B cell (primary cell): ENCODE data around the gene TMC2. TPM values are rescaled to one million over a fixed set of nuclear protein-coding genes. Genes with fewer than 3 reads are reported as not detected.

Source experiments
- ATAC-seq: fragments of 200-7000 bp; cut with Tn5 transposase; one replicate; pipeline ENCODE4 v1.10.0; 2021; ENCODE audit warnings: low read depth, mild to moderate bottlenecking, moderate number of reproducible peaks, moderate library complexity
- CTCF ChIA-PET: fragments of 350-600 bp; sonication (Branson Sonifier 250); formaldehyde crosslinking; loops from one replicate; lab custom pipeline; 2021; ENCODE audit warnings: antibody characterized with exemption, inconsistent platforms; lab: Charles Lee
- POLR2A ChIA-PET: fragments of 350-600 bp; sonication (Branson Sonifier 250); formaldehyde crosslinking; loops from one replicate; lab custom pipeline; 2021; ENCODE audit warnings: antibody characterized with exemption; lab: Charles Lee
- DNase-seq: peaks from one replicate; pipeline ENCODE4 v3.0.0; 2013
- H2AFZ ChIP-seq: 2 replicates; pipeline ENCODE4 v1.6.1; 2012; ENCODE audit warnings: mild to moderate bottlenecking, low read depth, low read length; ENCODE audit not compliant: insufficient read depth, poor library complexity, severe bottlenecking
- H3K27ac ChIP-seq, 2 donors: 1 replicate in 1 of 2; 2 replicates in 1 of 2; pipeline ENCODE4 v1.5.1; 2012 to 2013; ENCODE audit warnings: low read length in 2 of 2, mild to moderate bottlenecking in 2 of 2, moderate library complexity in 1 of 2
- H3K27me3 ChIP-seq, 4 experiments: fragments of 200-600 bp in 1 of 4; sonication (generic) in 1 of 4; replicated peaks in 1 of 4; 1 replicate in 2 of 4; 2 replicates in 2 of 4; pipeline versions ENCODE4 v1.6.1 to v1.7.0; 2013 to 2016; ENCODE audit warnings: low read length in 3 of 4, mild to moderate bottlenecking in 2 of 4, mixed read lengths in 1 of 4, moderate library complexity in 1 of 4; ENCODE audit not compliant: insufficient read depth in 4 of 4, control insufficient read depth in 3 of 4; ENCODE audit errors: control extremely low read depth in 1 of 4
- H3K36me3 ChIP-seq, 2 experiments: replicated peaks in 1 of 2; 1 replicate in 1 of 2; 2 replicates in 1 of 2; pipeline versions ENCODE4 v1.6.1 to v1.7.1; 2013; ENCODE audit warnings: low read length in 1 of 2; ENCODE audit not compliant: insufficient read depth in 2 of 2, control insufficient read depth in 1 of 2; ENCODE audit errors: control extremely low read depth in 1 of 2, extremely low read depth in 1 of 2
- H3K4me1 ChIP-seq, 2 donors: fragments of 200-600 bp in 1 of 2; sonication (generic) in 1 of 2; 1 replicate in 1 of 2; 2 replicates in 1 of 2; pipeline versions ENCODE4 v1.5.1 to v1.6.1; 2013 to 2017; ENCODE audit warnings: low read length in 2 of 2; ENCODE audit not compliant: control insufficient read depth in 2 of 2, insufficient read depth in 2 of 2
- H3K4me2 ChIP-seq: replicated peaks from 2 replicates; pipeline ENCODE3; 2012; ENCODE audit warnings: mild to moderate bottlenecking, low read depth, low read length; ENCODE audit not compliant: poor library complexity, severe bottlenecking
- H3K4me3 ChIP-seq, 5 experiments: fragments of 200-600 bp in 1 of 5; sonication (generic) in 1 of 5; 1 replicate in 3 of 5; 2 replicates in 2 of 5; pipeline versions ENCODE4 v1.5.1 to v1.7.0; 2011 to 2016; ENCODE audit warnings: low read length in 4 of 5, mild to moderate bottlenecking in 4 of 5, low read depth in 2 of 5, control low read depth in 1 of 5, moderate library complexity in 1 of 5; ENCODE audit not compliant: insufficient read depth in 1 of 5; ENCODE audit errors: control extremely low read depth in 1 of 5, extremely low read depth in 1 of 5
- H3K79me2 ChIP-seq: fragments of 200-600 bp; sonication (generic); one replicate; pipeline ENCODE4 v1.6.0; 2016; ENCODE audit warnings: low read length; ENCODE audit not compliant: control insufficient read depth, insufficient read depth
- H3K9ac ChIP-seq: fragments of 200-600 bp; sonication (generic); 2 replicates; pipeline ENCODE4 v1.6.1; 2017; ENCODE audit warnings: mild to moderate bottlenecking, low read length, moderate library complexity
- H3K9me3 ChIP-seq, 3 donors: one replicate each; pipeline versions ENCODE4 v1.6.1 to v1.7.1; 2013; ENCODE audit warnings: low read length in 2 of 3; ENCODE audit not compliant: control insufficient read depth in 2 of 3, insufficient read depth in 1 of 3; ENCODE audit errors: control extremely low read depth in 1 of 3
- H4K20me1 ChIP-seq: 2 replicates; pipeline ENCODE4 v1.6.0; 2012; ENCODE audit warnings: mild to moderate bottlenecking, low read length; ENCODE audit not compliant: insufficient read depth, control insufficient read depth, poor library complexity, severe bottlenecking
- H3K27ac Mint-ChIP-seq: one replicate; pipeline ENCODE4 v1.8.0; 2021; ENCODE audit warnings: mixed read lengths
- H3K27me3 Mint-ChIP-seq: one replicate; pipeline ENCODE4 v1.8.0; 2021; ENCODE audit warnings: mixed read lengths
- H3K4me1 Mint-ChIP-seq: one replicate; pipeline ENCODE4 v1.8.0; 2021; ENCODE audit warnings: mixed read lengths
- H3K4me3 Mint-ChIP-seq: one replicate; pipeline ENCODE4 v1.8.0; 2021; ENCODE audit warnings: mixed read lengths
- H3K9me3 Mint-ChIP-seq: one replicate; pipeline ENCODE4 v1.8.0; 2022; ENCODE audit warnings: mixed read lengths; ENCODE audit not compliant: insufficient read depth
- CTCF ChIP-seq: fragments of 200-600 bp; IDR thresholded peaks from one replicate; pipeline ENCODE4 v1.8.0; 2022; ENCODE audit warnings: antibody characterized with exemption, mild to moderate bottlenecking
- EZH2 ChIP-seq: IDR thresholded peaks from 2 replicates; pipeline ENCODE4 v1.6.1; 2012; ENCODE audit warnings: borderline replicate concordance, low read depth, mild to moderate bottlenecking, moderate library complexity, low read length; ENCODE audit not compliant: insufficient read depth, poor library complexity, severe bottlenecking
- WGBS: methylation state at CpG from one replicate; pipeline ENCODE4 v1.1.5; 2013; ENCODE audit warnings: missing lambda C conversion rate; ENCODE audit not compliant: insufficient coverage; 5-methylcytosine and 5-hydroxymethylcytosine counted together
- intact Hi-C: fragments of 100-400 bp; cut with micrococcal nuclease; formaldehyde crosslinking; loops from one replicate; pipeline ENCODE4 v1.10.0; 2022
- polyA plus RNA-seq: library from polyadenylated mRNA; depleted of rRNA; stranded (reverse); fragments of >200 nt; gene quantifications from 2 replicates; pipeline ENCODE4 v1.2.3, GENCODE V29; 2012
- total RNA-seq, 2 donors: library from RNA; stranded (reverse); fragments of 120-200 nt in 1 of 2; gene quantifications; 1 replicate in 1 of 2; 2 replicates in 1 of 2; pipeline versions ENCODE4 v1.2.3 to v1.2.4, GENCODE V29; 2013 to 2022

Gene TMC2
- total and polyA plus RNA-seq, 2 donors (not counting 1 experiment from before 2014, with no cell fraction given), result not detected

GRCh38 chr20:2596673-2597279 is 60.4 kb downstream of the TMC2 start:
- Mint-ChIP-seq H3K4me3 (no peak overlapping the region), H3K9me3 (no peaks in the 10 kb centered on the region), H3K27me3 (peaks cover 36% of the 10 kb centered on the region), H3K4me1 (no peaks in the 10 kb centered on the region), H3K27ac (no peak overlapping the region)
- H2AFZ ChIP-seq, result no peak overlapping the region
- H3K4me2 ChIP-seq, result no peak overlapping the region
- CTCF ChIA-PET, result no interaction called here
- no peaks in the 10 kb centered on the region for H3K4me1 ChIP-seq
- no peak for ATAC-seq
- no peak overlapping the region for H3K4me3 ChIP-seq
- no peak for DNase-seq
- H3K27me3 ChIP-seq, result peaks cover 0 to 7% (median 2%) of the 10 kb centered on the region in 4 experiments
- H3K79me2 ChIP-seq, result no peaks in the 10 kb centered on the region
- POLR2A ChIA-PET, result no interaction called here
- H3K9me3 ChIP-seq, result peaks cover 0 to 5% (median 1%) of the 10 kb centered on the region in 3 donors
- no peak for TF ChIP-seq CTCF
- TF ChIP-seq EZH2, result no peak
- H3K9ac ChIP-seq, result no peak overlapping the region
- intact Hi-C loops, result no loop called here
- H3K27ac ChIP-seq, result no peak overlapping the region
- H3K36me3 ChIP-seq, result no peaks in the 10 kb centered on the region
- H4K20me1 ChIP-seq, result no peaks in the 10 kb centered on the region
- 68% methylated on average over 8 of the region's 8 CpGs for WGBS

GRCh38 chr20:2599288-2600006 is 63.1 kb downstream of the TMC2 start:
- TF ChIP-seq CTCF (no peak), EZH2 (no peak)
- CTCF ChIA-PET, result no interaction called here

More at GRCh38 chr20:2599288-2600006, 63.1 kb downstream of the TMC2 start:
- Histone ChIP-seq H3K4me2 (no peak overlapping the region), H3K4me3 (no peak overlapping the region), H3K27ac (no peak overlapping the region), H3K79me2 (no peaks in the 10 kb centered on the region), H3K9ac (no peak overlapping the region), H3K9me3 (peaks cover 0 to 5% (median 1%) of the 10 kb centered on the region in 3 donors), H3K27me3 (peaks cover 0 to 7% (median 0%) of the 10 kb centered on the region in 4 experiments), H3K4me1 (no peaks in the 10 kb centered on the region), H3K36me3 (no peaks in the 10 kb centered on the region), H2AFZ (no peak overlapping the region), H4K20me1 (no peaks in the 10 kb centered on the region)
- POLR2A ChIA-PET, result no interaction called here
- DNase-seq, result no peak
- Mint-ChIP-seq H3K9me3 (no peaks in the 10 kb centered on the region), H3K27me3 (peaks cover 15% of the 10 kb centered on the region), H3K4me1 (no peaks in the 10 kb centered on the region), H3K4me3 (no peak overlapping the region), H3K27ac (no peak overlapping the region)
- ATAC-seq, result no peak
- WGBS, result 68% methylated on average over 2 of the region's 5 CpGs
- intact Hi-C loops, result no loop called here
